ENCODE results near the gene PGA3. TPM values are rescaled to one million over a fixed set of nuclear protein-coding genes. Genes with fewer than 3 reads are reported as not detected.

The PGA3 gene
- total RNA-seq: not detected in 2 replicates

GRCh38 chr11:61202950-61203746, at the start of gene PGA3:
Gene PGA3, plus strand, starts transcription at chr11:61203515. Its CDS starts 50 bp downstream, at chr11:61203565.

GRCh38 chr11:61161190-61162091, 41.9 kb upstream of the PGA3 start, which contains the start of gene VPS37C:
Gene VPS37C, minus strand, starts transcription at chr11:61161426. Its CDS starts 22,597 bp downstream, at chr11:61138829.

GRCh38 chr11:61222047-61222446, 18.7 kb downstream of the PGA3 start, which contains the start of gene PGA4:
Gene PGA4, plus strand, starts transcription at chr11:61222347. Its CDS starts 54 bp downstream, at chr11:61222401.

GRCh38 chr11:61240875-61241274, 37.6 kb downstream of the PGA3 start, which contains the start of gene PGA5:
Gene PGA5, plus strand, starts transcription at chr11:61241175. Its CDS starts 52 bp downstream, at chr11:61241227.

Other genes with a start within 250 kb of the PGA3 start
- under 0.01 TPM in 1 of 2 replicates, not detected in the other for gene CD6, start 231.8 kb upstream of the PGA3 start, total RNA-seq
- gene CD5, start 101.0 kb upstream of the PGA3 start, total RNA-seq: not detected in 2 replicates
- gene VPS37C, start 42.1 kb upstream of the PGA3 start, total RNA-seq: 5.3 and 11.0 TPM in 2 replicates
- gene PGA4, start 18.8 kb downstream of the PGA3 start, total RNA-seq: not detected in 2 replicates
- not detected in 2 replicates for gene PGA5, start 37.7 kb downstream of the PGA3 start, total RNA-seq
- 5.0 and 13.3 TPM in 2 replicates for gene VWCE, start 91.8 kb downstream of the PGA3 start, total RNA-seq
- gene DDB1, start 129.6 kb downstream of the PGA3 start, total RNA-seq: 248 and 297 TPM in 2 replicates
- 13.9 and 27.8 TPM in 2 replicates for gene TKFC, start 129.7 kb downstream of the PGA3 start, total RNA-seq
- 32.2 and 77.0 TPM in 2 replicates for gene CYB561A3, start 158.4 kb downstream of the PGA3 start, total RNA-seq
- gene TMEM138, start 158.9 kb downstream of the PGA3 start, total RNA-seq: 5.5 and 16.6 TPM in 2 replicates
- gene TMEM216, start 189.1 kb downstream of the PGA3 start, total RNA-seq: 7.6 and 10.7 TPM in 2 replicates
- 7.6 and 22.0 TPM in 2 replicates for gene CPSF7, start 226.5 kb downstream of the PGA3 start, total RNA-seq
- gene SDHAF2, start 226.6 kb downstream of the PGA3 start, total RNA-seq: 36.8 and 41.8 TPM in 2 replicates

Measured in bladder microvascular endothelial cell (primary cell).